ENCODE measurements around the gene PLA2G4D.

Gene PLA2G4D, protein sequence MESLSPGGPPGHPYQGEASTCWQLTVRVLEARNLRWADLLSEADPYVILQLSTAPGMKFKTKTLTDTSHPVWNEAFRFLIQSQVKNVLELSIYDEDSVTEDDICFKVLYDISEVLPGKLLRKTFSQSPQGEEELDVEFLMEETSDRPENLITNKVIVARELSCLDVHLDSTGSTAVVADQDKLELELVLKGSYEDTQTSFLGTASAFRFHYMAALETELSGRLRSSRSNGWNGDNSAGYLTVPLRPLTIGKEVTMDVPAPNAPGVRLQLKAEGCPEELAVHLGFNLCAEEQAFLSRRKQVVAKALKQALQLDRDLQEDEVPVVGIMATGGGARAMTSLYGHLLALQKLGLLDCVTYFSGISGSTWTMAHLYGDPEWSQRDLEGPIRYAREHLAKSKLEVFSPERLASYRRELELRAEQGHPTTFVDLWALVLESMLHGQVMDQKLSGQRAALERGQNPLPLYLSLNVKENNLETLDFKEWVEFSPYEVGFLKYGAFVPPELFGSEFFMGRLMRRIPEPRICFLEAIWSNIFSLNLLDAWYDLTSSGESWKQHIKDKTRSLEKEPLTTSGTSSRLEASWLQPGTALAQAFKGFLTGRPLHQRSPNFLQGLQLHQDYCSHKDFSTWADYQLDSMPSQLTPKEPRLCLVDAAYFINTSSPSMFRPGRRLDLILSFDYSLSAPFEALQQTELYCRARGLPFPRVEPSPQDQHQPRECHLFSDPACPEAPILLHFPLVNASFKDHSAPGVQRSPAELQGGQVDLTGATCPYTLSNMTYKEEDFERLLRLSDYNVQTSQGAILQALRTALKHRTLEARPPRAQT

GRCh38 chr15:42094512-42094963 lies at the start of gene PLA2G4D:
Gene PLA2G4D, minus strand, starts transcription at chr15:42094562. Its CDS starts 103 bp downstream, at chr15:42094459.
- no peaks in the 10 kb centered on the region for H3K4me1 Mint-ChIP-seq
- ATAC-seq (replicated peaks; ENCODE audit: extremely low read depth, poor library complexity, severe bottlenecking) (no peak), DNase-seq (ENCODE audit: low spot score in 2 of 2) (no peak)
- H3K36me3 Mint-ChIP-seq (ENCODE audit: insufficient read depth): no peaks in the 10 kb centered on the region
- peaks cover 52% of the 10 kb centered on the region for H3K27me3 Mint-ChIP-seq
- H3K4me3 Mint-ChIP-seq: no peak within 1 kb of the TSS
- H3K27ac Mint-ChIP-seq (ENCODE audit: low read depth): no peak within 1 kb of the TSS
- H3K9me3 Mint-ChIP-seq: no peaks in the 10 kb centered on the region

DNA sequence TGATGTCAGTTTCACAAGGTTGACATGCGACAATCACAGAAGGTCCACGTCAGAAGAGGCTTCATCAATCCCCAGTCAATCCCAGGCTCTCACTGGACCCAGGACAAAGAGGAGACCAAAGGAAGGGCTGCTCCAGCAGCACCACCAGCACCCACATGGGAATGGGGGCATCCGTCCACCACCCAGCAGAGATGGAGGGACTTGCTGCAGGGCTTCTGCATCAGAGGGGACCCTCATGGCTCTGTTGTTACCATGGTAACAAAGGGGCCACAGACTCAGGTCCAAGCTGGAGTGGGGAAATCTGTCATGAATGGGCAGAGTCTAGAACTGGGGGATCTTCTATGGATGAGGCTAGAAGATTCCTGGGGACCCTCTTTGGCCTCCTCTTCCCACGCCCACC lies 49.0 kb upstream of the PLA2G4D start:
- no peak overlapping the region for H3K27ac Mint-ChIP-seq (ENCODE audit: low read depth)
- H3K36me3 Mint-ChIP-seq (ENCODE audit: insufficient read depth): no peaks in the 10 kb centered on the region
- no peaks in the 10 kb centered on the region for H3K9me3 Mint-ChIP-seq
- H3K4me1 Mint-ChIP-seq: no peaks in the 10 kb centered on the region
- ATAC-seq (replicated peaks; ENCODE audit: extremely low read depth, poor library complexity, severe bottlenecking) (no peak), DNase-seq (ENCODE audit: low spot score in 2 of 2) (no peak)
- H3K4me3 Mint-ChIP-seq: no peak overlapping the region
- peaks cover 36% of the 10 kb centered on the region for H3K27me3 Mint-ChIP-seq

DNA sequence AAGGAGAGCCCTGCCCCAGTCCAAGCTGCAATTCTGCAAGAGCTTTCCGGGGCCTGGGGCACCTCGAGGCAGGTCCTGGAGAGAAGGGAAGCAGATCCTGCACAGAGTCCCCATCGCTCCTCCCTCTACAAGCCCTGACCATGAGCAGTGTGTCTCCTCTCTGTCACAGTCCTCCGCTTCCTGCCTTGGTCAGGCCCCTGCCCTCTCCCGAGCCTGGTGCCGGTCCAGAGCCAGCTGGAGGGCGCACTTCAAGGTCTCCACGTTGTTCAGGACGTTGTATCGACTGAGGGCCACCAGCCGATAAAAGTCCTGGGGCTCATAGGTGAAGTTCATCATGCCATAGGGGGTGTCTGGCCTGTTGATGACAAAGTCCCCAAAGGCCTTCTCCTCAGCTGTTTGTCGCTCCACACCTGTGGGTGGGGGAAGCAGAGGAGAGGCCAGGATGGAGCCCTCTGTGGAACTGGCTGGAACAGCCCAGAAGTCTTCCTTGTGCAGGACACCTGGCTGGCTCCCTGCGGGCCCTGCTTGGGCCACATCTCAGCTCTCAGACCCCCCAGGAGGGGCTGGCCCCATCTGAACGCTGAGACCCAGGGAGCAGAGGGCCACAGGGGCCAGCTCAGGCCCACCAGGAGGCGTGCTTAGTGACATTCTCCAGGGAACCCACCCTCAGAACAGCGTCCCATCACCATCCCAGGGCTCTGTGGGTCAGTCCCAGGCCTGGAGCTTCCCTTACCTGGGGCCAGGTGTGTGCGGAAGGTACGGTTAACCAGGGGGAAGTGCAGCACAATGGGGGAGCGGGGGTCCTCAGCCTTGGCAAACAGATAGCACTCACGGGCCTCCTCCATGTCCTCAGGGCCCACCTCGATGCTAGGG lies 47.7 kb upstream of the PLA2G4D start:
- DNase-seq (ENCODE audit: low spot score in 2 of 2) (no peak), ATAC-seq (replicated peaks; ENCODE audit: extremely low read depth, poor library complexity, severe bottlenecking) (no peak)
- Mint-ChIP-seq H3K27ac (ENCODE audit: low read depth) (no peak overlapping the region), H3K4me1 (no peaks in the 10 kb centered on the region), H3K4me3 (no peak overlapping the region), H3K36me3 (ENCODE audit: insufficient read depth) (no peaks in the 10 kb centered on the region), H3K9me3 (no peaks in the 10 kb centered on the region), H3K27me3 (peaks cover 23% of the 10 kb centered on the region)

DNA sequence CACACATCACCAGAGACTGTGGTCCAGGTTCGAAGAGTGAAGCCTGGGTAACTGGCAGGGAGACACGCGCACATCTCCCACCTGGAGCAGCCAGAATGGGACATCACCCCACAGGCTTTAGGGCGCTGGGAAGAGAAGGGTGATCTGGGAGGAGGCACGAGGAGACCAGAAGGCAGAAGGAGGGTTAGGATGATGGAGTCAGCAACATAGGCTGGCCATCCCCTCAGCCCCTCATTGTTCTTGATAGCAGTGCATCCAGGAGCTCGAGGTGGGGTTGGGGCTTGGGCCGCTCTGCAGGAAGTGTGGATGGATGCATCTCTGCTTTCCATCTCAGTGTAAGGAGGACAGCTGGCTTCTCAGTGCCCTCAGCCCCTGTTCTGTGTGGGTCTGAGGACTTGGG lies 46.9 kb upstream of the PLA2G4D start:
- no peak overlapping the region for H3K4me3 Mint-ChIP-seq
- no peaks in the 10 kb centered on the region for H3K9me3 Mint-ChIP-seq
- DNase-seq (ENCODE audit: low spot score in 2 of 2): no peak

DNA sequence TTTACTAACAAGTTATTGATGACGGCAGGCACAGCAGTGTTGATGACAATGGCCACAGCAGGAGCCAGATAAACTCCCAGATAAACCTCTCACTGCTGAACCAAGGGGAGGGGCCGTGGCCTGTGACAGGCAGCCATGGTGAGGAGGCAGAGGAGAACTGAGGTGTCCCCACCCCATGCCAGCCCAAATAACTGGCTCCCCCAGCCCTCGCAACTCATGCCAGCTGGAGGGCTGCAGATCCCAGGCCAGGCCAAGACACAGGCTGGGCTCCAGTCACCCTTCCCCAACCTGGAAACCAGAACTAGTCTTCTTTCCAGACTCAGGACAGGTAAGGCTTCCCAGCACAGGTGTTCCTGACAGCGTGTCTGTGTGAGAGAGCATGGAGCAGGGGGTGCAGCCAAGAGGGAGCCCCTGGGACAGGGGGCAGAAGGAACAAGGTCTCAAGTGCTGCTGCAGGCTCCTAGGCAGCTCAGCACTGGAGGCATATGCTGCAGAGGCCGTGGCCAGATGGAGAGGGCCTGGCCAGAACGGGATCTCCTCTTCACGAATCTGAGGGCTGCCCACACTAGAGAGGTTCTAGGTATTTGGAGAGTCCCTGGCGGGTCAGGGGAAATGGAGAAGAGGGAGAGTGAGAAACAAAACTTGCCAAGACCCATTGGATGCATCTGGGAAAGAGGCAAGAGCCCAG lies 46.2 kb upstream of the PLA2G4D start:
- Mint-ChIP-seq H3K36me3 (ENCODE audit: insufficient read depth) (no peaks in the 10 kb centered on the region), H3K27me3 (peaks cover 18% of the 10 kb centered on the region), H3K4me1 (no peaks in the 10 kb centered on the region), H3K4me3 (no peak overlapping the region), H3K27ac (ENCODE audit: low read depth) (no peak overlapping the region), H3K9me3 (no peaks in the 10 kb centered on the region)
- no peak for ATAC-seq (replicated peaks; ENCODE audit: extremely low read depth, poor library complexity, severe bottlenecking)
- DNase-seq (ENCODE audit: low spot score in 2 of 2): no peak

More for the DNA sequence above, 46.9 kb upstream of the PLA2G4D start:
- no peak for ATAC-seq (replicated peaks; ENCODE audit: extremely low read depth, poor library complexity, severe bottlenecking)
- peaks cover 20% of the 10 kb centered on the region for H3K27me3 Mint-ChIP-seq
- H3K36me3 Mint-ChIP-seq (ENCODE audit: insufficient read depth): no peaks in the 10 kb centered on the region
- H3K27ac Mint-ChIP-seq (ENCODE audit: low read depth): no peak overlapping the region
- no peaks in the 10 kb centered on the region for H3K4me1 Mint-ChIP-seq

DNA sequence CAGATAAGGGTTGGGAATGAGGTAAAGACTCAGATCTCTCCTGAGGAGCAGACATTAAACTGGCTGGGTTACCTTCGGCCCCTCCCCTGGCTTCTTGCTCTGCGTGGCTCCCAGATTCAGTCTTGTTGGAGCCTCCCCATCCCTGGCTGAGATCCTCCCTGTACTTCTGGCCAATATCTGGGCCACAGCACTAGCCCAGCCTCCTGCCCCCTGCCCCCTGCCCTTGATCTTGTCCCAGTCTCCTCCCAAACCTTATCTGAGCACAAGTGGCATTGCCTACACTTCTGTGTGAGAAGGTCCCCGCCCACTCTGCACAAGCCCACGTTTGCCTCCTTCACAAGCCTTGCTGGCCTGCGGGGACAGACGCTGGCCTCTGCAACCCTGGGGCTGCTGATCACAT lies 45.2 kb upstream of the PLA2G4D start:
- no peaks in the 10 kb centered on the region for H3K9me3 Mint-ChIP-seq
- no peak for ATAC-seq (replicated peaks; ENCODE audit: extremely low read depth, poor library complexity, severe bottlenecking)
- no peaks in the 10 kb centered on the region for H3K4me1 Mint-ChIP-seq
- no peak for DNase-seq (ENCODE audit: low spot score in 2 of 2)
- H3K27ac Mint-ChIP-seq (ENCODE audit: low read depth): peak overlapping the region; percentile 42
- H3K36me3 Mint-ChIP-seq (ENCODE audit: insufficient read depth): no peaks in the 10 kb centered on the region
- peaks cover 12% of the 10 kb centered on the region for H3K27me3 Mint-ChIP-seq
- H3K4me3 Mint-ChIP-seq: no peak overlapping the region

- Mint-ChIP-seq H3K4me3 (no peak overlapping the region), H3K27me3 (peaks cover 8% of the 10 kb centered on the region), H3K27ac (ENCODE audit: low read depth) (no peak overlapping the region), H3K36me3 (ENCODE audit: insufficient read depth) (no peaks in the 10 kb centered on the region), H3K9me3 (no peaks in the 10 kb centered on the region), H3K4me1 (no peaks in the 10 kb centered on the region)
- no peak for DNase-seq (ENCODE audit: low spot score in 2 of 2)
- ATAC-seq (replicated peaks; ENCODE audit: extremely low read depth, poor library complexity, severe bottlenecking): no peak
These were observed 44.6 kb upstream of the PLA2G4D start for GRCh38 chr15:42138968-42139386.

DNA sequence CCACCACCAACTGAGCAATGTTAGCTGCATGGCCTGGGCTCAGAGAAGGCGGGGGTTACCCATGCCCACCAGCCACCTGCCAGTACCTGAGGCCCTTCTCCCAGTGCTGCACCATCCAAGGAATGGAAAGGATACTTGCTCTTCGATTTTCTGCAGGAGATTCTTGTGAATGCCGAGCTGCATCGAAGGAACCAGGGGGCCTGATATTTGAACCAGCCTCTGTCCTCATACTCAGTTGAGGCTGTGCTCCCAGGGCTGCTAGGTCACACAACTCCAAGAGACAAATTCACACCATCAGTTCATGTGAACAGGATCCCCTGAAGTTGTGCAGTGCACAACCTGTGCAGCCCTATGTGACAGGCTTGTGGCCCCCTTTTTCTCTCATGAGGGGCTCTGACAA lies 44.0 kb upstream of the PLA2G4D start:
- no peak for ATAC-seq (replicated peaks; ENCODE audit: extremely low read depth, poor library complexity, severe bottlenecking)

GRCh38 chr15:42137461-42138261 lies 43.3 kb upstream of the PLA2G4D start:
- H3K27ac Mint-ChIP-seq (ENCODE audit: low read depth): no peak overlapping the region
- DNase-seq (ENCODE audit: low spot score in 2 of 2) (no peak), ATAC-seq (replicated peaks; ENCODE audit: extremely low read depth, poor library complexity, severe bottlenecking) (no peak)
- no peak overlapping the region for H3K4me3 Mint-ChIP-seq
- no peaks in the 10 kb centered on the region for H3K36me3 Mint-ChIP-seq (ENCODE audit: insufficient read depth)
- H3K27me3 Mint-ChIP-seq: peaks cover 8% of the 10 kb centered on the region
- no peaks in the 10 kb centered on the region for H3K9me3 Mint-ChIP-seq
- no peaks in the 10 kb centered on the region for H3K4me1 Mint-ChIP-seq

More for the DNA sequence above, 44.0 kb upstream of the PLA2G4D start:
- H3K4me1 Mint-ChIP-seq: no peaks in the 10 kb centered on the region
- H3K9me3 Mint-ChIP-seq: no peaks in the 10 kb centered on the region
- H3K4me3 Mint-ChIP-seq: no peak overlapping the region
- peaks cover 8% of the 10 kb centered on the region for H3K27me3 Mint-ChIP-seq
- H3K27ac Mint-ChIP-seq (ENCODE audit: low read depth): no peak overlapping the region
- H3K36me3 Mint-ChIP-seq (ENCODE audit: insufficient read depth): no peaks in the 10 kb centered on the region
- no peak for DNase-seq (ENCODE audit: low spot score in 2 of 2)

DNA sequence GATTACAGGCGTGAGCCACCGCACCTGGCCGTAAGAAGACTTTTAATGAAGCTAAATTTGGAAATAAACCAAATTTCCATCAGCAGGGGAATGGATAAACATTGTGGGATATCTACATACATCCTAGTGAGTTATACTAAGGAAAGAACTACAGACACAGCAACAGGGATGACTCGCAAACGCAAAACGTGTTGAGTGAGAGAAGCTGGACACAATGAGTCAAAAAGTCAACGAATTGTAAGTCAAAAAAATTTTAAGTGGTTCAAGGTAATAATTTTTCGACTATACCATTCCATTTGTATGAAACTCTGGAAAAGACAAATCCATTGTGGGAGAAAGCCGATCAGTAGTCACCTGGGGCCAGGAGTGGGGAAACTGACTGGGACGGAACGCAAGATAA lies 42.2 kb upstream of the PLA2G4D start:
- Mint-ChIP-seq H3K9me3 (no peaks in the 10 kb centered on the region), H3K4me3 (no peak overlapping the region), H3K4me1 (no peaks in the 10 kb centered on the region), H3K36me3 (ENCODE audit: insufficient read depth) (no peaks in the 10 kb centered on the region), H3K27me3 (peaks cover 17% of the 10 kb centered on the region), H3K27ac (ENCODE audit: low read depth) (no peak overlapping the region)
- no peak for DNase-seq (ENCODE audit: low spot score in 2 of 2)
- no peak for ATAC-seq (replicated peaks; ENCODE audit: extremely low read depth, poor library complexity, severe bottlenecking)

DNA sequence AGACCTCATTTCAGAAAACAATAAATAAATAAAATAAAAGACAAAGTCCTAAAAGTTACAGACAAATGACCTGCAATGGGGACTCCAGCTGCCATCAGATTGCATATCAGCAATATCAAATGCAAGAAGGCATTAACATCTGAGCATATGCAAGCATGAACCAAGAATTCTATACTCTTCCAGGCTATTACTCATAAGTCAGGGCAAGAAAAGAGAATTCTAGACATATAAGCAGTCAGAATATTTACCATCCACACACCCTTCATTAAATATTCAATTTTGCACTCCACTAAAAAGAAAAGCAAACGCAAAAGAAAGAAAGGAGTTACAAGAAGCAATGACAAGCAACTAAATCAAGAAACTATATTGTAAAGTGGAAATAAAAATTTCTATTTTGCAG lies 41.0 kb upstream of the PLA2G4D start:
- H3K9me3 Mint-ChIP-seq: no peaks in the 10 kb centered on the region
- no peaks in the 10 kb centered on the region for H3K36me3 Mint-ChIP-seq (ENCODE audit: insufficient read depth)
- H3K4me3 Mint-ChIP-seq: no peak overlapping the region
- ATAC-seq (replicated peaks; ENCODE audit: extremely low read depth, poor library complexity, severe bottlenecking) (no peak), DNase-seq (ENCODE audit: low spot score in 2 of 2) (no peak)
- H3K27me3 Mint-ChIP-seq: peaks cover 29% of the 10 kb centered on the region
- H3K4me1 Mint-ChIP-seq: no peaks in the 10 kb centered on the region
- H3K27ac Mint-ChIP-seq (ENCODE audit: low read depth): no peak overlapping the region
